Stimulated activated CD4-positive, alpha-beta T cell treated with anti-CD3 and anti-CD28 coated beads, Interleukin-4, amount 100 ng/mL, for 4 hours (primary cell): ENCODE data around the gene PRDM5.

ENCODE experiments used
- DNase-seq, 2 experiments: peaks; one replicate each; pipeline ENCODE4 v3.0.0-alpha.2; 2020

The PRDM5 gene

GRCh38 chr4:120815361-120815760 is 107.2 kb downstream of the PRDM5 start:
- no peak for DNase-seq

GRCh38 chr4:120814886-120815285 is 107.6 kb downstream of the PRDM5 start:
- DNase-seq = no peak

GRCh38 chr4:120812216-120812615 is 110.3 kb downstream of the PRDM5 start:
- no peak for DNase-seq

- no peak for DNase-seq
These were observed 113.0 kb downstream of the PRDM5 start for GRCh38 chr4:120809518-120809917.

GRCh38 chr4:120808475-120809141 is 113.9 kb downstream of the PRDM5 start:
- no peak for DNase-seq

GRCh38 chr4:120801137-120801758 is 121.3 kb downstream of the PRDM5 start:
- DNase-seq = no peak

- DNase-seq = no peak
These were observed 124.0 kb downstream of the PRDM5 start for GRCh38 chr4:120798570-120798969.

GRCh38 chr4:120796271-120796670 is 126.3 kb downstream of the PRDM5 start:
- DNase-seq = no peak

- no peak for DNase-seq
These were observed 137.3 kb downstream of the PRDM5 start for GRCh38 chr4:120785202-120785601.

GRCh38 chr4:120777459-120777858 is 145.1 kb downstream of the PRDM5 start:
- no peak for DNase-seq

GRCh38 chr4:120775431-120775830 is 147.1 kb downstream of the PRDM5 start:
- no peak for DNase-seq

GRCh38 chr4:120773641-120774040 is 148.9 kb downstream of the PRDM5 start:
- DNase-seq = no peak

GRCh38 chr4:120771907-120772306 is 150.6 kb downstream of the PRDM5 start:
- no peak for DNase-seq

GRCh38 chr4:120770897-120771296 is 151.6 kb downstream of the PRDM5 start:
- no peak for DNase-seq

GRCh38 chr4:120769227-120769626 is 153.3 kb downstream of the PRDM5 start:
- DNase-seq = no peak

GRCh38 chr4:120765260-120765680 is 157.3 kb downstream of the PRDM5 start:
- no peak for DNase-seq

- no peak for DNase-seq
These were observed 158.9 kb downstream of the PRDM5 start for GRCh38 chr4:120763650-120764049.

- DNase-seq = no peak
These were observed 161.5 kb downstream of the PRDM5 start for GRCh38 chr4:120761070-120761469.

- no peak for DNase-seq
These were observed 162.5 kb downstream of the PRDM5 start for GRCh38 chr4:120760047-120760446.

GRCh38 chr4:120755864-120756263 is 166.7 kb downstream of the PRDM5 start:
- DNase-seq = no peak

- DNase-seq = no peak
These were observed 167.9 kb downstream of the PRDM5 start for GRCh38 chr4:120754590-120754989.

GRCh38 chr4:120753854-120754253 is 168.7 kb downstream of the PRDM5 start:
- DNase-seq = no peak

- DNase-seq = no peak
These were observed 172.4 kb downstream of the PRDM5 start for GRCh38 chr4:120750152-120750525.

- no peak for DNase-seq
These were observed 172.9 kb downstream of the PRDM5 start for GRCh38 chr4:120749445-120750151.
